Right lobe of liver (tissue), 4 donors: ENCODE data around the gene AGPS.

Experiments
- POLR2A ChIP-seq: fragments of 450-650 bp; IDR thresholded peaks from one replicate; pipeline ENCODE4 v1.6.1; 2017; ENCODE audit warnings: antibody characterized with exemption, mild to moderate bottlenecking
- TF ChIP-seq, protein P1 (sequence below), 4 donors: fragments of 200-600 bp in 3 of 4; fragments of 450-650 bp in 1 of 4; IDR thresholded peaks; one replicate each; pipeline versions ENCODE4 v1.5.1 to v1.8.0; 2016 to 2022; ENCODE audit warnings: antibody characterized with exemption in 4 of 4, mild to moderate bottlenecking in 2 of 4
- donor health status: DM: no; HTN: no; CAD: no.
- donor health status: DM: no; HTN: no; CAD: no.
- donor health status: DM: no; HTN: yes; CAD: no.

GRCh38 chr2:177568390-177568789 is 175.8 kb downstream of the AGPS start:
- TF ChIP-seq POLR2A = no peak
- TF ChIP-seq, protein P1, sequence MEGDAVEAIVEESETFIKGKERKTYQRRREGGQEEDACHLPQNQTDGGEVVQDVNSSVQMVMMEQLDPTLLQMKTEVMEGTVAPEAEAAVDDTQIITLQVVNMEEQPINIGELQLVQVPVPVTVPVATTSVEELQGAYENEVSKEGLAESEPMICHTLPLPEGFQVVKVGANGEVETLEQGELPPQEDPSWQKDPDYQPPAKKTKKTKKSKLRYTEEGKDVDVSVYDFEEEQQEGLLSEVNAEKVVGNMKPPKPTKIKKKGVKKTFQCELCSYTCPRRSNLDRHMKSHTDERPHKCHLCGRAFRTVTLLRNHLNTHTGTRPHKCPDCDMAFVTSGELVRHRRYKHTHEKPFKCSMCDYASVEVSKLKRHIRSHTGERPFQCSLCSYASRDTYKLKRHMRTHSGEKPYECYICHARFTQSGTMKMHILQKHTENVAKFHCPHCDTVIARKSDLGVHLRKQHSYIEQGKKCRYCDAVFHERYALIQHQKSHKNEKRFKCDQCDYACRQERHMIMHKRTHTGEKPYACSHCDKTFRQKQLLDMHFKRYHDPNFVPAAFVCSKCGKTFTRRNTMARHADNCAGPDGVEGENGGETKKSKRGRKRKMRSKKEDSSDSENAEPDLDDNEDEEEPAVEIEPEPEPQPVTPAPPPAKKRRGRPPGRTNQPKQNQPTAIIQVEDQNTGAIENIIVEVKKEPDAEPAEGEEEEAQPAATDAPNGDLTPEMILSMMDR (IDR thresholded peaks at IDR 0.05) = no peak
